A549 treated with dexamethasone at 1 μM for 4 hours (cell line): ENCODE results near the gene MZT1. TPM values are rescaled to one million over a fixed set of nuclear protein-coding genes. Genes with fewer than 3 reads are reported as not detected.

Experiments used
- total RNA-seq: library from RNA; stranded (reverse); fragments of 200-300 nt; extraction: Qiagen RNA extraction; gene quantifications from 5 replicates; pipeline ENCODE4 v1.2.3, GENCODE V29; 2022

The MZT1 gene
- total RNA-seq, result 7.5 to 12.4 TPM (median 8.9 TPM) in 5 replicates

GRCh38 chr13:72727417-72728289 lies at the start of gene MZT1, which contains the start of gene BORA:
Gene MZT1, minus strand, starts transcription at chr13:72727629. Its CDS starts 27 bp downstream, at chr13:72727602.
Gene BORA, plus strand, starts transcription at chr13:72727923. Its CDS starts 1,018 bp downstream, at chr13:72728941.

Other genes with a start within 250 kb of the MZT1 start
- gene BORA, start 294 bp upstream of the MZT1 start, total RNA-seq, result 7.2 to 8.8 TPM (median 7.6 TPM) in 5 replicates
- gene DIS3, start 54.3 kb upstream of the MZT1 start, total RNA-seq, result 16.8 to 23.4 TPM (median 20.8 TPM) in 5 replicates
- gene PIBF1, start 54.5 kb upstream of the MZT1 start, total RNA-seq, result 3.6 to 5.1 TPM (median 4.6 TPM) in 5 replicates